MCF 10A (cell line): ENCODE measurements around the gene GLRA3. TPM values are rescaled to one million over a fixed set of nuclear protein-coding genes. Genes with fewer than 3 reads are reported as not detected.

Experiments
- BruUV-seq: library from RNA; stranded (reverse); fragments of 400-500 nt; replicated peaks from 2 replicates; lab custom pipeline; 2021; lab: Mats Ljungman, UMichigan
- CTCF ChIA-PET: fragments of 300-600 bp; sonication (Branson Sonifier 250); formaldehyde crosslinking; extraction: SDS; loops from one replicate; lab custom pipeline; 2021; ENCODE audit warnings: antibody characterized with exemption, inconsistent platforms; lab: Yijun Ruan, JAX
- POLR2A ChIA-PET: fragments of 300-600, 350-650 bp; sonication (Branson Sonifier 250); formaldehyde crosslinking; extraction: SDS; loops from one replicate; lab custom pipeline; 2020; ENCODE audit warnings: antibody characterized with exemption, inconsistent platforms; lab: Yijun Ruan, JAX
- DNase-seq: peaks from one replicate; pipeline ENCODE4 v3.0.0-alpha.2; 2018; ENCODE audit not compliant: unreplicated experiment
- H3K27ac Mint-ChIP-seq: one replicate; pipeline ENCODE4 v1.8.0; 2022; ENCODE audit warnings: mild to moderate bottlenecking, low read depth, mixed read lengths; ENCODE audit not compliant: unreplicated experiment
- H3K27me3 Mint-ChIP-seq: one replicate; pipeline ENCODE4 v1.8.0; 2022; ENCODE audit warnings: mixed read lengths; ENCODE audit not compliant: insufficient read depth, unreplicated experiment
- H3K36me3 Mint-ChIP-seq: one replicate; pipeline ENCODE4 v1.8.0; 2022; ENCODE audit warnings: mild to moderate bottlenecking, moderate library complexity, mixed read lengths; ENCODE audit not compliant: insufficient read depth, unreplicated experiment
- H3K4me1 Mint-ChIP-seq: one replicate; pipeline ENCODE4 v1.8.0; 2022; ENCODE audit warnings: mixed read lengths; ENCODE audit not compliant: insufficient read depth, unreplicated experiment
- H3K4me3 Mint-ChIP-seq: one replicate; pipeline ENCODE4 v1.8.0; 2022; ENCODE audit warnings: mild to moderate bottlenecking, moderate library complexity, mixed read lengths; ENCODE audit not compliant: unreplicated experiment
- H3K9me3 Mint-ChIP-seq: one replicate; pipeline ENCODE4 v1.8.0; 2022; ENCODE audit warnings: mixed read lengths; ENCODE audit not compliant: unreplicated experiment
- intact Hi-C: fragments of 100-400 bp; cut with micrococcal nuclease; formaldehyde crosslinking; loops from 2 replicates; pipeline ENCODE4 v1.14.1; 2022
- total RNA-seq: library from RNA; stranded (reverse); gene quantifications from 2 replicates; pipeline ENCODE4 v1.2.3, GENCODE V29; 2022
- TF ChIP-seq, protein P1 (sequence below): fragments of 200-600 bp; IDR thresholded peaks from one replicate; pipeline ENCODE4 v1.8.0; 2022; ENCODE audit warnings: antibody characterized with exemption, mild to moderate bottlenecking; ENCODE audit not compliant: unreplicated experiment

GLRA3 gene
- total RNA-seq, 1 experiment from 2014 or later: not detected

DNA sequence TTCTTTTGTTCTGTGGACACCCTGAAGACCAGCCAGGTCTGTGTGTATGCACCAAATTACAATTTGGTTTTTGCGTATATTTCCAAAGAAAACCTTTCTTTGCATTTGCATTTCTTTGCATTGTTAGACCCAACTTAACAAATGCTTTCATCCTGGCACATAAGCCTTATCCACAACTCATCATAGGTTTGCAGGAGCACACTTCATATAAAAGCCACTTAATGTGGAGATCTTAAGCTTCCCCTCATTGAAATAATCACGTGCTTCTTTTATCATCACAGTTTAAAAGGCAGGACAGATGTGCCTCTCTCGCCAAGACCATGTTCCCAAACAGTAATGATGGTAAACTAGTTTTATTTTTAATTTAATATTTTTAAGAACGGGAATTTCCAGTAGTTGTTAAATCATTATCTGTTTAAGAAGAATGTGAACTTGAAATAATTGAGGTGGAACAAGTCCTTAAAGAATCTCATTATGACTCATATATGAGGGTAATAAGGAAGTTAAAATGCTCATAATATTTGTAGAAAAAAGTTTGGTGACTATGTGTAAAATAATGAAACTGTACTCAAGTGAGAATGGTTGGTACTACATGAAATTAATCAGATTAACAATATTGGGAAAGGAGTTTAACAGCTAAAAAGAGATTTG, 65.5 kb downstream of the GLRA3 start:
- TF ChIP-seq, protein P1, sequence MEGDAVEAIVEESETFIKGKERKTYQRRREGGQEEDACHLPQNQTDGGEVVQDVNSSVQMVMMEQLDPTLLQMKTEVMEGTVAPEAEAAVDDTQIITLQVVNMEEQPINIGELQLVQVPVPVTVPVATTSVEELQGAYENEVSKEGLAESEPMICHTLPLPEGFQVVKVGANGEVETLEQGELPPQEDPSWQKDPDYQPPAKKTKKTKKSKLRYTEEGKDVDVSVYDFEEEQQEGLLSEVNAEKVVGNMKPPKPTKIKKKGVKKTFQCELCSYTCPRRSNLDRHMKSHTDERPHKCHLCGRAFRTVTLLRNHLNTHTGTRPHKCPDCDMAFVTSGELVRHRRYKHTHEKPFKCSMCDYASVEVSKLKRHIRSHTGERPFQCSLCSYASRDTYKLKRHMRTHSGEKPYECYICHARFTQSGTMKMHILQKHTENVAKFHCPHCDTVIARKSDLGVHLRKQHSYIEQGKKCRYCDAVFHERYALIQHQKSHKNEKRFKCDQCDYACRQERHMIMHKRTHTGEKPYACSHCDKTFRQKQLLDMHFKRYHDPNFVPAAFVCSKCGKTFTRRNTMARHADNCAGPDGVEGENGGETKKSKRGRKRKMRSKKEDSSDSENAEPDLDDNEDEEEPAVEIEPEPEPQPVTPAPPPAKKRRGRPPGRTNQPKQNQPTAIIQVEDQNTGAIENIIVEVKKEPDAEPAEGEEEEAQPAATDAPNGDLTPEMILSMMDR: no peak
- intact Hi-C loops: loop anchor here (1.0 to 5.0 kb wide), 4 partner anchors 404 to 1129 kb away; no protein-coding TSS in a partner anchor
- Mint-ChIP-seq H3K27ac (no peak overlapping the region), H3K36me3 (no peaks in the 10 kb centered on the region), H3K4me3 (no peak overlapping the region), H3K4me1 (no peaks in the 10 kb centered on the region), H3K27me3 (no peaks in the 10 kb centered on the region), H3K9me3 (no peaks in the 10 kb centered on the region)
- ChIA-PET POLR2A (interaction anchor here (1.5 kb wide), 1 partner anchor 773 kb away, joined by 8 read pairs; no protein-coding TSS in a partner anchor), CTCF (interaction anchor here (0.6 to 4.5 kb wide), 22 partner anchors 11 to 1071 kb away, joined by 3 to 51 read pairs (median 3); no protein-coding TSS in a partner anchor)
- BruUV-seq: no TSS peak
- no peak for DNase-seq

DNA sequence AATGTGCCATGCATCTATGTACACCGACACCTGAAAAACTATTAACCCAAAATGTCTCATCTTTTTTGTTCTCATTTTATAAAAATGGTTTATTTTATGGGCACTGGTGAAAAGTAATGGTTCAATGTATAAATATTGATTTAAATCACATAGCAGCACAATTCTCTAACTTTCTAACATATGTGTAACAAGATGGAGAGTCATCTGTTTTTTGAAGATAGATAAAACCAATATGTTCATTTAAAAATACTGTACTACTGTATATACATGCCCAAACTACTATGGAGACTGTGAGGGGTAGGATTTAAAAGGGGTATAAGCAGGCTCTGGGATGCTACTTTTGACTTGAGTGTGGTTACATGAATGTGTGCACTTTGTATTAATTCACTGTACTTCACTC, 67.6 kb downstream of the GLRA3 start:
- POLR2A ChIA-PET: no interaction called here
- no peak for DNase-seq
- H3K36me3 Mint-ChIP-seq: no peaks in the 10 kb centered on the region
- CTCF ChIA-PET: no interaction called here
- no TSS peak for BruUV-seq
- no peak overlapping the region for H3K4me3 Mint-ChIP-seq
- TF ChIP-seq, protein P1: no peak
- H3K4me1 Mint-ChIP-seq: no peaks in the 10 kb centered on the region
- H3K27me3 Mint-ChIP-seq: no peaks in the 10 kb centered on the region
- intact Hi-C loops: loop anchor here (5.0 kb wide), 1 partner anchor 406 kb away; no protein-coding TSS in a partner anchor
- H3K9me3 Mint-ChIP-seq: no peaks in the 10 kb centered on the region
- no peak overlapping the region for H3K27ac Mint-ChIP-seq

DNA sequence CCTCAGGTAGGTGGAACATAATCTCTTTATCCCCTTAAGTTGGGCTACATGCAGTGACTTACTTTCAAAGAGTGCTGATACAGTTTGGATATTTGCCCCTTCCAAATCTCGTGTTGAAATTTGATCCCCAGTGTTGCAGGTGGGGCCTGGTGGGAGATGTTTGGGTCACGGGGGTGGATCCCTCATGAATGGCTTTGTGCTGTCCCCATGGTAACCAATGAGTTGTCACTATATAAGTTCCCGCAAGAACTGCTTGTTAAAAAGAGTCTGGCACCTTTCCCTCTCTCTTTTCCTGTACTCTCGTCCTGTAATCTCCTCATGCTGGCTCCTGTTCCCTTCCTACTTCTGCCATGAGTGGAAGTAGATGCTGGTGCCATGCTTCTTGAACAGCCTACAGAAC, 71.3 kb downstream of the GLRA3 start:
- no peak for DNase-seq
- Mint-ChIP-seq H3K9me3 (no peaks in the 10 kb centered on the region), H3K4me1 (no peaks in the 10 kb centered on the region), H3K4me3 (no peak overlapping the region), H3K27me3 (no peaks in the 10 kb centered on the region), H3K36me3 (no peaks in the 10 kb centered on the region), H3K27ac (no peak overlapping the region)
- BruUV-seq: no TSS peak
- ChIA-PET CTCF (no interaction called here), POLR2A (no interaction called here)
- TF ChIP-seq, protein P1: no peak
- intact Hi-C loops: no loop called here

DNA sequence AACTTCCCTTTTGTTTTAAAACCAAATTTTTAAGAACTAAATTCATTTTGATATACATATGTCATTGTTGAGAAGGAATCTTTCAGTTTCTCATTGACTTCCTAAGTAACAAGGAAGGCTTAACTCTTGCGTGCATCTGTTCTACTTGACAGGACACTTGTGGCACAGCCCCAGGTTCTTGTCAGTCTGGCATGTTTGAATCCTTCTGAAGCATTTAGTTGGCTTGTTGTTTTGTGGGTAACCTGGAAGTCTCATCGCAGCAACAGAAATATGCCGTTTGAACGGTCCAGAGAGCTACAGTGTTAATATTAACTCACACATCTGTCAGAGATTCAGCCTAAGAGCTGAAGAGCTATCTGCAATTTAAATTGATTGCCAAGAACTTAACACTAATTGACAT, 76.0 kb downstream of the GLRA3 start:
- H3K27me3 Mint-ChIP-seq: no peaks in the 10 kb centered on the region
- no TSS peak for BruUV-seq
- H3K4me1 Mint-ChIP-seq: no peaks in the 10 kb centered on the region
- H3K4me3 Mint-ChIP-seq: no peak overlapping the region
- no peak overlapping the region for H3K27ac Mint-ChIP-seq
- DNase-seq: no peak
- ChIA-PET POLR2A (no interaction called here), CTCF (interaction anchor here (0.9 to 1.9 kb wide), 2 partner anchors 11 to 784 kb away, joined by 4 to 8 read pairs; no protein-coding TSS in a partner anchor)
- intact Hi-C loops: no loop called here
- no peaks in the 10 kb centered on the region for H3K36me3 Mint-ChIP-seq
- TF ChIP-seq, protein P1: no peak
- peaks cover 3% of the 10 kb centered on the region for H3K9me3 Mint-ChIP-seq
